LNCaP clone FGC (cell line): Measurements from ENCODE around the gene BCL11A.

ENCODE experiments used
- DNase-seq: peaks from one replicate; pipeline ENCODE4 v3.0.0-alpha.2; 2011; ENCODE audit warnings: low read depth
- H3K4me3 ChIP-seq: 2 replicates; pipeline ENCODE4 v1.5.1; 2011; ENCODE audit warnings: mild to moderate bottlenecking, low read depth, low read length, control low read depth
- CTCF ChIP-seq: IDR thresholded peaks from 2 replicates; pipeline ENCODE4 v1.5.1; 2012; ENCODE audit warnings: mild to moderate bottlenecking; ENCODE audit not compliant: control insufficient read depth, insufficient read depth; ENCODE audit errors: extremely low read depth

BCL11A gene

GRCh38 chr2:60565472-60565871 is 12.0 kb upstream of the BCL11A start:
- no peak for DNase-seq
- H3K4me3 ChIP-seq = no peak overlapping the region
- TF ChIP-seq CTCF = peak; percentile 36; the same call in 1 of the 2 replicates

GRCh38 chr2:60560734-60561644 is 7.5 kb upstream of the BCL11A start:
- DNase-seq = no peak
- TF ChIP-seq CTCF = peak; percentile 47
- H3K4me3 ChIP-seq = no peak overlapping the region

GRCh38 chr2:60559880-60560279 is 6.4 kb upstream of the BCL11A start:
- no peak overlapping the region for H3K4me3 ChIP-seq
- TF ChIP-seq CTCF = no peak
- no peak for DNase-seq

GRCh38 chr2:60558536-60558935 is 5.1 kb upstream of the BCL11A start:
- no peak overlapping the region for H3K4me3 ChIP-seq
- no peak for TF ChIP-seq CTCF
- no peak for DNase-seq

GRCh38 chr2:60557486-60557864 is 4.0 kb upstream of the BCL11A start:
- no peak overlapping the region for H3K4me3 ChIP-seq
- no peak for DNase-seq
- TF ChIP-seq CTCF = no peak

- no peak for TF ChIP-seq CTCF
- DNase-seq = no peak
- H3K4me3 ChIP-seq = no peak overlapping the region
Observed at GRCh38 chr2:60556576-60557485, 3.4 kb upstream of the BCL11A start.
